Liver (tissue), 9 donors: Measurements from ENCODE around the gene RPL21. TPM values are rescaled to one million over a fixed set of nuclear protein-coding genes. Genes with fewer than 3 reads are reported as not detected.

ENCODE experiments used
- DNase-seq: peaks from one replicate; pipeline ENCODE4 v3.0.0-alpha.2; 2017; ENCODE audit warnings: low spot score
- H3K27ac ChIP-seq, 2 donors: one replicate each; pipeline ENCODE4 v1.7.0; 2013; ENCODE audit warnings: inconsistent platforms in 2 of 2, low read length in 2 of 2, control low read depth in 1 of 2, low read depth in 1 of 2, mild to moderate bottlenecking in 1 of 2
- H3K27me3 ChIP-seq, 4 donors: one replicate each; pipeline versions ENCODE4 v1.6.1 to v1.7.0; 2013; ENCODE audit warnings: low read length in 3 of 4, inconsistent platforms in 1 of 4, mild to moderate bottlenecking in 1 of 4, moderate library complexity in 1 of 4; ENCODE audit not compliant: control insufficient read depth in 4 of 4, insufficient read depth in 4 of 4
- H3K36me3 ChIP-seq, 4 donors: one replicate each; pipeline versions ENCODE4 v1.6.1 to v1.7.0; 2013; ENCODE audit warnings: low read length in 3 of 4, mild to moderate bottlenecking in 3 of 4, low read depth in 1 of 4, moderate library complexity in 1 of 4; ENCODE audit not compliant: control insufficient read depth in 4 of 4, insufficient read depth in 3 of 4
- H3K4me1 ChIP-seq, 4 donors: one replicate each; pipeline versions ENCODE4 v1.6.1 to v1.7.0; 2013; ENCODE audit warnings: low read length in 3 of 4, mild to moderate bottlenecking in 3 of 4, moderate library complexity in 1 of 4; ENCODE audit not compliant: control insufficient read depth in 4 of 4, insufficient read depth in 4 of 4
- H3K4me3 ChIP-seq, 3 donors: one replicate each; pipeline versions ENCODE4 v1.6.1 to v1.7.0; 2013; ENCODE audit warnings: low read length in 3 of 3, control low read depth in 1 of 3, low read depth in 1 of 3, mild to moderate bottlenecking in 1 of 3
- H3K9ac ChIP-seq, 2 donors: one replicate each; pipeline ENCODE4 v1.7.0; 2013; ENCODE audit warnings: low read length in 2 of 2, mild to moderate bottlenecking in 2 of 2, moderate library complexity in 2 of 2, control low read depth in 1 of 2, low read depth in 1 of 2
- H3K9me3 ChIP-seq, 4 donors: one replicate each; pipeline versions ENCODE4 v1.6.1 to v1.7.0; 2013; ENCODE audit warnings: low read length in 3 of 4; ENCODE audit not compliant: control insufficient read depth in 4 of 4
- CTCF ChIP-seq: fragments of 150-350 bp; IDR thresholded peaks from 2 replicates; pipeline ENCODE4 v1.5.1; 2017; ENCODE audit warnings: improper control_type of control experiment, low read depth, low read length; ENCODE audit not compliant: missing input control
- EGR1 ChIP-seq, 2 donors: IDR thresholded peaks; 2 replicates each; pipeline ENCODE4 v1.6.1; 2016 to 2018; ENCODE audit warnings: antibody characterized with exemption in 2 of 2, low read depth in 2 of 2
- FOXA1 ChIP-seq: IDR thresholded peaks from 2 replicates; pipeline ENCODE4 v1.6.1; 2016; ENCODE audit warnings: antibody characterized with exemption
- FOXA2 ChIP-seq: IDR thresholded peaks from 2 replicates; pipeline ENCODE4 v1.6.1; 2016; ENCODE audit warnings: antibody characterized with exemption
- GABPA ChIP-seq, 2 donors: IDR thresholded peaks in 1 of 2; conservative IDR thresholded peaks in 1 of 2; 2 replicates each; pipeline ENCODE4 v1.6.1; 2016; ENCODE audit warnings: antibody characterized with exemption in 2 of 2, mild to moderate bottlenecking in 1 of 2, moderate library complexity in 1 of 2
- HNF4A ChIP-seq, 2 donors: conservative IDR thresholded peaks; 2 replicates each; pipeline ENCODE4 v1.6.1; 2016; ENCODE audit warnings: antibody characterized with exemption in 2 of 2, mild to moderate bottlenecking in 2 of 2
- HNF4G ChIP-seq: IDR thresholded peaks from 2 replicates; pipeline ENCODE4 v1.6.1; 2016; ENCODE audit warnings: antibody characterized with exemption
- JUND ChIP-seq, 2 donors: IDR thresholded peaks; 2 replicates each; pipeline ENCODE4 v1.6.1; 2016; ENCODE audit warnings: antibody characterized with exemption in 2 of 2
- NR2F2 ChIP-seq: IDR thresholded peaks from 2 replicates; pipeline ENCODE4 v1.6.1; 2016; ENCODE audit warnings: antibody characterized with exemption
- RAD21 ChIP-seq, 2 donors: IDR thresholded peaks; 2 replicates each; pipeline ENCODE4 v1.6.1; 2016; ENCODE audit warnings: antibody characterized with exemption in 2 of 2, mild to moderate bottlenecking in 2 of 2
- REST ChIP-seq: IDR thresholded peaks from 2 replicates; pipeline ENCODE4 v1.6.1; 2016; ENCODE audit warnings: antibody characterized with exemption, mild to moderate bottlenecking
- RXRA ChIP-seq, 2 donors: IDR thresholded peaks; 2 replicates each; pipeline ENCODE4 v1.6.1; 2017 to 2018; ENCODE audit warnings: antibody characterized with exemption in 2 of 2, mild to moderate bottlenecking in 1 of 2
- SP1 ChIP-seq: IDR thresholded peaks from 2 replicates; pipeline ENCODE4 v1.6.1; 2018; ENCODE audit warnings: antibody characterized with exemption, mild to moderate bottlenecking
- YY1 ChIP-seq: IDR thresholded peaks from 2 replicates; pipeline ENCODE4 v1.6.1; 2016; ENCODE audit warnings: antibody characterized with exemption, mild to moderate bottlenecking
- ZBTB33 ChIP-seq: IDR thresholded peaks from 2 replicates; pipeline ENCODE4 v1.6.1; 2016; ENCODE audit warnings: antibody characterized with exemption
- WGBS: extraction: QIAGEN DNeasy Blood & Tissue Kit; methylation state at CpG from one replicate; pipeline ENCODE4 v1.1.7; 2013; 5-methylcytosine and 5-hydroxymethylcytosine counted together
- polyA plus RNA-seq, 2 donors: library from polyadenylated mRNA; stranded (reverse) in 1 of 2; unstranded in 1 of 2; fragments of 200-250 nt in 1 of 2; fragments of >200 nt in 1 of 2; fragmentation: Nextera tagmentation in 1 of 2; extraction: Ambion mirVana in 1 of 2; gene quantifications; one replicate each; pipeline versions ENCODE4 v1.2.1 to v1.2.3, GENCODE V29; 2013 to 2015
- total RNA-seq, 2 donors: library from RNA; depleted of rRNA; stranded (reverse); fragments of >200 nt; gene quantifications; one replicate each; pipeline ENCODE4 v1.2.3, GENCODE V29; 2014
- TF ChIP-seq, protein P1 (sequence below): IDR thresholded peaks from 2 replicates; pipeline ENCODE4 v1.6.1; 2016; ENCODE audit warnings: antibody characterized with exemption
- TF ChIP-seq, protein P2 (sequence below): IDR thresholded peaks from 2 replicates; pipeline ENCODE4 v1.6.1; 2016; ENCODE audit warnings: antibody characterized with exemption
- donor health status: healthy.
- donor health status: healthy.
- donor health status: healthy.
- donor health status: healthy.
- donor health status: healthy.

Gene RPL21
- total and polyA plus RNA-seq, 4 donors, result 206 to 648 (median 442) TPM

- TF ChIP-seq ZBTB33 (no peak), YY1 (no peak), GABPA (IDR thresholded peaks at IDR 0.05 in 1 of 2, conservative IDR thresholded peaks at IDR 0.05 in 1 of 2) (no peak), FOXA2 (no peak), NR2F2 (no peak), HNF4G (no peak), JUND (IDR thresholded peaks at IDR 0.05) (no peak)
- TF ChIP-seq, protein P1, sequence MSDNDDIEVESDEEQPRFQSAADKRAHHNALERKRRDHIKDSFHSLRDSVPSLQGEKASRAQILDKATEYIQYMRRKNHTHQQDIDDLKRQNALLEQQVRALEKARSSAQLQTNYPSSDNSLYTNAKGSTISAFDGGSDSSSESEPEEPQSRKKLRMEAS, result no peak
Measured at GRCh38 chr13:27258637-27259386, 7.5 kb downstream of the RPL21 start (continued).

- no peaks in the 10 kb centered on the region for H3K9me3 ChIP-seq
- no peak for DNase-seq
- H3K4me3 ChIP-seq, result no peak overlapping the region
- TF ChIP-seq SP1 (no peak), YY1 (no peak), HNF4A (conservative IDR thresholded peaks at IDR 0.05) (no peak), FOXA1 (no peak), REST (no peak), ZBTB33 (no peak), NR2F2 (no peak), JUND (IDR thresholded peaks at IDR 0.05) (no peak), FOXA2 (no peak), EGR1 (IDR thresholded peaks at IDR 0.05; ENCODE audit: low read depth in 2 of 2) (no peak), RXRA (IDR thresholded peaks at IDR 0.05) (no peak), CTCF (no peak), RAD21 (IDR thresholded peaks at IDR 0.05) (no peak), HNF4G (no peak), GABPA (IDR thresholded peaks at IDR 0.05 in 1 of 2, conservative IDR thresholded peaks at IDR 0.05 in 1 of 2) (no peak)
- TF ChIP-seq, protein P1, result no peak
- TF ChIP-seq, protein P2, sequence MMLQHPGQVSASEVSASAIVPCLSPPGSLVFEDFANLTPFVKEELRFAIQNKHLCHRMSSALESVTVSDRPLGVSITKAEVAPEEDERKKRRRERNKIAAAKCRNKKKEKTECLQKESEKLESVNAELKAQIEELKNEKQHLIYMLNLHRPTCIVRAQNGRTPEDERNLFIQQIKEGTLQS, result no peak
- H3K27me3 ChIP-seq, result no peaks in the 10 kb centered on the region
- no peak overlapping the region for H3K9ac ChIP-seq
- peak overlapping the region in 1 of 2 donors; percentile 10 for H3K27ac ChIP-seq
- peaks cover 6 to 23% (median 22%) of the 10 kb centered on the region in 4 donors for H3K36me3 ChIP-seq
- peaks cover under 1 to 9% (median 5%) of the 10 kb centered on the region in 4 donors for H3K4me1 ChIP-seq
- 55% methylated on average over 2 of the region's 2 CpGs for WGBS
Measured at GRCh38 chr13:27259831-27260230, 8.5 kb downstream of the RPL21 start.
